GM12878 (cell line): ENCODE data around the gene DSTYK. TPM values are rescaled to one million over a fixed set of nuclear protein-coding genes. Genes with fewer than 3 reads are reported as not detected.

Experiments used
- ATAC-seq: fragments of 200-7000 bp; cut with Tn5 transposase; 3 replicates; pipeline ENCODE4 v1.9.1; 2020; ENCODE audit warnings: mild to moderate bottlenecking, moderate library complexity
- BruUV-seq: library from RNA; stranded (reverse); fragments of 400-500 nt; replicated peaks from 2 replicates; lab custom pipeline; 2021; lab: Mats Ljungman, UMichigan
- CTCF ChIA-PET: fragments of 300-600 bp; sonication (Branson Sonifier 250); formaldehyde crosslinking; extraction: SDS; loops from one replicate; lab custom pipeline; 2021; ENCODE audit warnings: inconsistent platforms; lab: Yijun Ruan, JAX
- POLR2A ChIA-PET: fragments of 350-600 bp; formaldehyde crosslinking; extraction: SDS; loops from one replicate; lab custom pipeline; 2021; ENCODE audit warnings: inconsistent platforms; lab: Charles Lee
- RAD21 ChIA-PET: fragments of 300-600 bp; sonication (Branson Sonifier 250); formaldehyde crosslinking; loops from one replicate; lab custom pipeline; 2023; ENCODE audit warnings: antibody characterized with exemption; ENCODE audit not compliant: unreplicated experiment; lab: Charles Lee
- SMC1A ChIA-PET: fragments of 300-600 bp; sonication (Branson Sonifier 250); formaldehyde crosslinking; loops from one replicate; lab custom pipeline; 2023; ENCODE audit not compliant: unreplicated experiment, uncharacterized antibody; lab: Charles Lee
- DNase-seq: peaks from one replicate; pipeline ENCODE4 v3.0.0-alpha.2; 2011; ENCODE audit warnings: low read depth, low spot score
- FAIRE-seq: peaks from 3 replicates; lab custom pipeline; 2011; peaks lifted over from hg19 to GRCh38; lab: Jason Lieb, UNC
- H2AFZ ChIP-seq: 2 replicates; pipeline ENCODE4 v1.6.0; 2011; ENCODE audit warnings: low read depth, low read length, control low read depth; ENCODE audit not compliant: control insufficient read depth
- H3K27ac ChIP-seq: 2 replicates; pipeline ENCODE4 v1.5.1; 2011; ENCODE audit warnings: control low read depth; ENCODE audit not compliant: control insufficient read depth, insufficient read depth
- H3K27me3 ChIP-seq, 2 experiments: replicated peaks in 1 of 2; 2 replicates each; pipeline versions ENCODE4 v1.6.0 to v1.6.1; 2011; ENCODE audit warnings: low read length in 1 of 2; ENCODE audit not compliant: control insufficient read depth in 2 of 2, insufficient read depth in 2 of 2
- H3K36me3 ChIP-seq, 2 experiments: 2 replicates each; pipeline ENCODE4 v1.5.1; 2011; ENCODE audit warnings: low read length in 1 of 2; ENCODE audit not compliant: control insufficient read depth in 2 of 2, insufficient read depth in 2 of 2
- H3K4me1 ChIP-seq: 2 replicates; pipeline ENCODE4 v1.6.1; 2011; ENCODE audit warnings: mild to moderate bottlenecking, low read length, moderate library complexity, mixed read lengths; ENCODE audit not compliant: control insufficient read depth, insufficient read depth
- H3K4me2 ChIP-seq: 2 replicates; pipeline ENCODE4 v1.6.0; 2011; ENCODE audit warnings: control low read depth; ENCODE audit not compliant: control insufficient read depth, insufficient read depth
- H3K4me3 ChIP-seq: fragments of 200-600 bp; sonication (generic); 2 replicates; pipeline ENCODE4 v1.5.1; 2016
- H3K79me2 ChIP-seq: 2 replicates; pipeline ENCODE4 v1.6.0; 2011; ENCODE audit warnings: low read length; ENCODE audit not compliant: control insufficient read depth, insufficient read depth
- H3K9ac ChIP-seq: 2 replicates; pipeline ENCODE4 v1.8.0; 2011; ENCODE audit warnings: low read length, control low read depth, mixed read lengths; ENCODE audit not compliant: control insufficient read depth, insufficient read depth
- H3K9me3 ChIP-seq: replicated peaks from 3 replicates; pipeline ENCODE4 v1.5.1; 2011; ENCODE audit warnings: mild to moderate bottlenecking, low read length; ENCODE audit not compliant: control insufficient read depth, insufficient read depth
- H4K20me1 ChIP-seq: 2 replicates; pipeline ENCODE4 v1.6.0; 2011; ENCODE audit not compliant: control insufficient read depth, insufficient read depth
- JUND ChIP-seq: IDR thresholded peaks from 2 replicates; pipeline ENCODE4 v1.6.1; 2012; ENCODE audit warnings: low read depth, mild to moderate bottlenecking, low read length, improper control_type of control experiment, moderate library complexity
- NRF1 ChIP-seq: conservative IDR thresholded peaks from 2 replicates; pipeline ENCODE4 v1.6.1; 2011; ENCODE audit warnings: mild to moderate bottlenecking, low read depth, low read length, improper control_type of control experiment
- RAD51 ChIP-seq: fragments of 450-650 bp; IDR thresholded peaks from 2 replicates; pipeline ENCODE4 v1.6.1; 2016; ENCODE audit warnings: moderate library complexity, mild to moderate bottlenecking, inconsistent platforms
- SMARCA5 ChIP-seq: fragments of 450-650 bp; IDR thresholded peaks from 2 replicates; pipeline ENCODE4 v1.6.1; 2017; ENCODE audit warnings: mild to moderate bottlenecking
- WGBS: methylation state at CpG from one replicate; pipeline ENCODE4 v1.1.6; 2016; ENCODE audit warnings: low lambda C conversion rate; ENCODE audit not compliant: insufficient replicate concordance, insufficient coverage; ENCODE audit errors: missing lambda C conversion rate; 5-methylcytosine and 5-hydroxymethylcytosine counted together
- in situ Hi-C: fragments of 300-500 bp; cut with MboI; formaldehyde crosslinking; loops from 9 replicates; pipeline ENCODE4 v1.14.3; 2018; ENCODE audit warnings: mixed read lengths
- intact Hi-C: fragments of 100-400 bp; cut with micrococcal nuclease; formaldehyde crosslinking; loops from one replicate; pipeline ENCODE4 v1.14.2; 2022; ENCODE audit not compliant: unreplicated experiment
- polyA plus RNA-seq, 11 experiments: library from polyadenylated mRNA; depleted of rRNA in 4 of 11; unstranded in 6 of 11; stranded (reverse) in 5 of 11; fragments of >200 nt; fragmentation: Nextera tagmentation in 4 of 11; fragmentation: Illumina TruSeq in 1 of 11; extraction: Ambion mirVana in 4 of 11; extraction: Trizol in 1 of 11; gene quantifications; 1 replicate in 1 of 11; 2 replicates in 10 of 11; pipeline versions ENCODE4 v1.2.1 to v1.2.3, GENCODE V29; 2011 to 2016; ENCODE audit warnings: inconsistent platforms in 2 of 11, missing spikeins in 2 of 11, low read depth in 1 of 11
- total RNA-seq, 4 experiments: library from RNA; depleted of rRNA in 3 of 4; stranded (reverse); fragments of >200 nt in 3 of 4; fragmentation: Illumina TruSeq in 1 of 4; extraction: Trizol in 1 of 4; gene quantifications; 2 replicates each; pipeline versions ENCODE4 v1.2.1 to v1.2.3, GENCODE V29; 2013 to 2021
- TF ChIP-seq, protein P1 (sequence below): fragments of 450-650 bp; conservative IDR thresholded peaks from 2 replicates; pipeline ENCODE4 v1.6.1; 2017; ENCODE audit warnings: mild to moderate bottlenecking, moderate library complexity

DSTYK gene
- total and polyA plus RNA-seq, 10 of the 15 experiments (the other 5 are each of a cell fraction or from before 2014, with no cell fraction given): 2.7 to 5.5 (median 3.6) TPM

DNA sequence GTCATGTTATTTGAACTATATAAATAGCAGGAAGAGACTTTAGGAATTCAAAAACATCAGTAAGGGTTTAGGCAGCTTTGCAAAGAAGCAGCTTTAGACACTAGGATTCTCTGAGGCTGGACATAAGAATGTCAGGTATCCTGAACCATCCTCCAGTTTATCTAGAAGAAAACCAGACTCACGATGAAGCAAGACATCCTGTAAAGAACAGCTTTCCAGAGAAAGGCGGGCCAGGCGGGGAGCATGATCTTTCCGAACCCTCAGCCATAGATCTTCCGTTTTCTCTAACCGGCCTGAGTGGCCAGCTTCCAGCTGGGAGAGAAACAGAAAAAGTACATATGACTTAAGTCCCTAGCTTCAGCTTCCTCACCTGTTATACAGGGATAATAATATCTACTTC, 50.4 kb downstream of the DSTYK start:
- ChIA-PET CTCF (no interaction called here), POLR2A (no interaction called here), RAD21 (no interaction called here), SMC1A (no interaction called here)
- TF ChIP-seq, protein P1, sequence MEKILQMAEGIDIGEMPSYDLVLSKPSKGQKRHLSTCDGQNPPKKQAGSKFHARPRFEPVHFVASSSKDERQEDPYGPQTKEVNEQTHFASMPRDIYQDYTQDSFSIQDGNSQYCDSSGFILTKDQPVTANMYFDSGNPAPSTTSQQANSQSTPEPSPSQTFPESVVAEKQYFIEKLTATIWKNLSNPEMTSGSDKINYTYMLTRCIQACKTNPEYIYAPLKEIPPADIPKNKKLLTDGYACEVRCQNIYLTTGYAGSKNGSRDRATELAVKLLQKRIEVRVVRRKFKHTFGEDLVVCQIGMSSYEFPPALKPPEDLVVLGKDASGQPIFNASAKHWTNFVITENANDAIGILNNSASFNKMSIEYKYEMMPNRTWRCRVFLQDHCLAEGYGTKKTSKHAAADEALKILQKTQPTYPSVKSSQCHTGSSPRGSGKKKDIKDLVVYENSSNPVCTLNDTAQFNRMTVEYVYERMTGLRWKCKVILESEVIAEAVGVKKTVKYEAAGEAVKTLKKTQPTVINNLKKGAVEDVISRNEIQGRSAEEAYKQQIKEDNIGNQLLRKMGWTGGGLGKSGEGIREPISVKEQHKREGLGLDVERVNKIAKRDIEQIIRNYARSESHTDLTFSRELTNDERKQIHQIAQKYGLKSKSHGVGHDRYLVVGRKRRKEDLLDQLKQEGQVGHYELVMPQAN: no peak
- TF ChIP-seq SMARCA5: no peak
- TF ChIP-seq RAD51: no peak
- TF ChIP-seq JUND: no peak
- no peak for TF ChIP-seq NRF1
- Histone ChIP-seq H3K9me3 (peaks cover 4% of the 10 kb centered on the region), H2AFZ (no peak overlapping the region), H3K4me3 (no peak overlapping the region), H3K27ac (no peak overlapping the region), H3K4me1 (no peaks in the 10 kb centered on the region), H3K79me2 (no peaks in the 10 kb centered on the region), H3K4me2 (no peak overlapping the region), H4K20me1 (no peaks in the 10 kb centered on the region), H3K27me3 (no peaks in the 10 kb centered on the region), H3K9ac (no peak overlapping the region), H3K36me3 (peaks cover 6 to 7% of the 10 kb centered on the region in 2 experiments; a peak in 3 of 4 replicates)
- ATAC-seq (no peak), DNase-seq (no peak), FAIRE-seq (no peak)
- in situ Hi-C loops: no loop called here
- BruUV-seq: no TSS peak
- WGBS: 97% methylated on average over 6 of the region's 6 CpGs
- intact Hi-C loops: no loop called here
